ENCODE results near the gene TPSAB1.
A peak's percentile ranks its signal among the peaks of the same experiment; 100 is the strongest.
"Not testable (repeated sequence)": the region's sequence is repeated elsewhere in the genome, so short reads cannot be mapped to it uniquely, and the experiment has no call there.

TPSAB1 gene

DNA sequence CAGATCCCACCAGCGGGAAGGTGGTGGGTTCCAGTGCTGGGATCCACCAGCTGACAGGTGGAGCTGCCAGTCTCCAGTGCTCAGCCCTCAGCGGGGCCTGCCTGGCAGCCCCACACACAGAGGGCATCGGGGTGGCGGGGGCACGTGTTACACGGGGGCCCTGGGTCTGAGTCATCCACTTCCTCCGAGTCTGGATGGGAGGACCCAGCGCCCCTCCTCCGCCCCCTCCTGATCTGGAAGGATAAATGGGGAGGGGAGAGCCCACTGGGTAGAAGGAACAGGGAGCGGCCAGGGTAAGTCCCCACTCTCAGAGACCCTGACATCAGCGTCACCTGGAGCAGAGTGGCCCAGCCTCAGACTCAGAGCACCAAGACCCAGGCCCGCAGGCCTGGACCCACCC is at the start of gene TPSAB1:
Gene TPSAB1, plus strand, starts transcription at position 270 of the 400 bp plus-strand sequence. CDS start 234 bp downstream, outside the sequence.
- DNase-seq (ENCODE audit: low spot score): not testable (repeated sequence)

DNA sequence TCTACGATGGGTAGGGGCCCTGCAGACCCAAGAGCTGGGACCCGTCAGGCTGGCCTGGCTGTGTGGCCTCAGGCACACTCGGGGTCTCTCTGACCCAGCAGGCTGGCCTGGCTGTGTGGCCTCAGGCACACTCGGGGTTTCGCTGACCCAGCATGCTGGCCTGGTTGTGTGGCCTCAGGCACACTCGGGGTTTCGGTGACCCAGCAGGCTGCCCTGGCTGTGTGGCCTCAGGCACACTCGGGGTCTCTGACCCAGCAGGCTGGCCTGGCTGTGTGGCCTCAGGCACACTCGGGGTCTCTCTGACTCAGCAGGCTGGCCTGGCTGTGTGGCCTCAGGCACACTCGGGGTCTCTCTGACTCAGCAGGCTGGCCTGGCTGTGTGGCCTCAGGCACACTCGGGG is 49.7 kb upstream of the TPSAB1 start:
- DNase-seq (ENCODE audit: low spot score): not testable (repeated sequence)

DNA sequence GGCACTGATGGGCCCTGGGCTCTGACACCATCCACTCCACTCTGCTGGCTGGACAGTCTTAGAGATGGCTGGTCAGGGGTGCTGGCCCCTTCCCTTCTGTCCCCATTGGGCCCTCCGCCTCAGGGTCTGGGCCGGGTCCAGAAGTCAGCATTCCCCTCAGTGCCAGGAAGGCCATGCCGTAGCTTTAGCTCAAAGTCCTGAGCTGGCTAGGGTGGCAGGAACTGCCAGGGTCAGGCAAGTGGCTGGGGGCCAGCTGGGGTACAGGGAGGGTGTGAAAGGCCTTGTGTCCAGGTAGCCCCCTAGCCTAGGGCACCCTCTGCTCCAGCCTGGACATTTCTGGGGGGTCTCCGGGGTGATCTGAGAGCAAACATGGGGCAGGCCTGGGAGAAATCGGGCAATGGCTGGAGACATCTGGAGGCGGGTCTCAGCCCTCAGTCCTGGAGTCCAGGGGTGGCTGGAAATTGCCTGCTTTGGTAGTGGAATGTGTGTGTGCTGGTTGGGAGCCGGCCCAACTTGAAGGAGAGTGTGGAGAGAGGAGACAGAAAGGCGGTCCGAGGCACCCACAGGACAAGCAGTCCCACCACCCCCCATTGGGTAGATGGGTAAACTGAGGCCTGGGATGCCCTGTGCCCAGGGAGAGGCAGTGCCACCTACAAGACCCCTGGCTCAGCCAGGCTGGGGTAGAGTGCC is 48.0 kb upstream of the TPSAB1 start:
- no peak for DNase-seq (ENCODE audit: low spot score)

DNA sequence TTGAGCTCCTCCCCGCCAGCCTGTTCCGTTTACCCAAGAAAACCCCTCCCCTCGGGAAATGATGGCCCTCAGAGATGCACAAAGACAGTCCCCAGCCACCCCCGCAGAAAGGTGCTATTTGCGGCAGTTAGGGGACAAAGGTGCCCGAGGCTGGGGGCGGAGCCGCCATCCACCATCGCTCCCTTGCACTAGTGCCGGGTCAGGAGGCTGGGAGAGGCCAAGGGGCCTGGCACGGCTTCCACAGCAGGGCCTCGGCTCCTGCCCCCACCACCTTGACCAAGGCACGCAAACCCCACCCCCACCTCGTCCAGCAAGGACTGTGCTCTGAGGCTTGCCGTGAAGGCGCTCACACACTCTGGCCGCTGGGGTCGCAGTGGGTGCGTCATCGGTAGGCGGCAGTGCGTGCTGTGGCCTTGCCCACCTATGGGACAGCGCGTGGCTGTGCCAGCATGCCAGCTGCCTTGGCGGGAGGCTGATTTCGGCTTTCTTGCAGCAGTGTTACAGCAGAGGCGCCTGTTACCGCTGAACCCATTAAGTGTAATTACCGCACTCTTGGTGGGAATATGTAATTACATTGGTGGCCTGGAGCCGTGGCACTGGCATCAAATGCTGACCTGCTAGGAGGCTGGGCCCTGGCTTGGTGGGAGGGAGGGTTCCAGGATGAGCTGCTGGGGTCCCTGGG is 47.2 kb upstream of the TPSAB1 start:
- DNase-seq (ENCODE audit: low spot score): peak; percentile 36

DNA sequence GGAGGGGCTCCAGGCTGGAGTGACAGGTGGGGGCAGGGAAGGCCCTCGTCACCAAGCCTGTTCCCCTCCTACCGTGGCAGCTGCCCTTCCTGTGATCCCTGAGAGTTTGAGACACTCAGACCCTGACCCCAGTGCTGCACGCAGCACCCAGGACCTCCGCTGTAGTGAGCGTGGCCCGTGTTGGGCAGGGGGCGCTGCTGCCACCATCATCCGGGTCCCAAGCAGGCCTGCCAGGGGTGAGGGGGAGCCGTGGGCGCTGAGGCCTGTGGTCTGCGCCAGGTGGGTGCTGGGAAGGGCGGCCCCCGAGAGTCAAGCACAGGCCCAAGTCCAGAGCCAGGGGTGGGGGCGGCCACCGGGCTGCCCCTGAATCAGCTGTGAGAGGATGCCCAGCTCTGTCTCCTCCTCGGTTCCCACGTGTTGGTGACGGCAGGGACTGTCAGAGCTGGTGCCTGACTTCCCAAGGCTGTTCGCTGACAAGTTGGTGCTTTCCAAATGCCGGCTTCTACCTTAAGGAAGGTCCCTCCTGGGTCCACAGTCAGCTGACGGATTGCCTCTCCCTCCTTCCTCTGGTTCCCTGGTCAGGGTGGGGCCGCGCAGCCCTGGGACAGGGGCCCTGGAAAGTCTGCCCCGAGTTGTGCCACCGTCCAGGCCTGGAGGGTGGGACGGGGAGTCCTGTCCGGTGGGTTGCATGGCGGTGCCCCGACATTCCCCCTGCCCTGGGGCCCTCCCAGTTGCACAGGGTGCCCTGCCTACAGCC is 46.5 kb upstream of the TPSAB1 start:
- DNase-seq (ENCODE audit: low spot score): no peak

DNA sequence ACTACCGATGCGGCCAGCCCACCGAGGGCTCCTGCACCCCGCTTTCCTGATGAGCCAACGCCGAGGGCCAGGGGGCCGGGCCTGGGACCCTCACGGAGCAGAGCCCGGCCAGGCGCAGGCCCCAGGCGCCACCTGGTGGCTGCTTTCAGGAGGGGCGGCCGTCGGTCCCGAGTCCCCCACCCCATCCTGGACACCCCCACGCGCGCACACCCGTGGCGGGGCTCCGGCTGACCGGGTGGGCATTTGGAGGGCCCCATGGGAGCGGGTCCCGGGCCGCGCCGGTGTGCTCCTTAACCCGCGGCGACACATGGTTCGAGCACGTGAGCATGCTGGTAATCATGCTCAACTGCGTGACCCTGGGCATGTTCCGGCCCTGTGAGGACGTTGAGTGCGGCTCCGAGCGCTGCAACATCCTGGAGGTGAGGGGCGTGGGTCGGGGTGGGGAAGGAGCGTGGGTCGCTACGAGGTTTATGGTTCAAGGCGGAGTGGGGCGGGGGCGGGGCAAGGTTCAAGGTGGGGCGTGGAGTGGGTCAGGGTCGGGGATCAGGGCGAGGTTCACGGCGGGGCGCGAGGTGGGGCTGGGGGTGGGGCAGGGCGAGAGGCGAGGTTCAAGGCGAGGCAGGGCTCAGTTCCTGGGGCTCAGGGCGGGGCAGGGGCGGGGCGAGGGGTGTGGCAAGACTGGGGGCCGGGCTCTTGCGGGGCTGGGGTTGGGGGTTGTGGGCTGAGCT is 45.7 kb upstream of the TPSAB1 start:
- DNase-seq (ENCODE audit: low spot score): no peak

DNA sequence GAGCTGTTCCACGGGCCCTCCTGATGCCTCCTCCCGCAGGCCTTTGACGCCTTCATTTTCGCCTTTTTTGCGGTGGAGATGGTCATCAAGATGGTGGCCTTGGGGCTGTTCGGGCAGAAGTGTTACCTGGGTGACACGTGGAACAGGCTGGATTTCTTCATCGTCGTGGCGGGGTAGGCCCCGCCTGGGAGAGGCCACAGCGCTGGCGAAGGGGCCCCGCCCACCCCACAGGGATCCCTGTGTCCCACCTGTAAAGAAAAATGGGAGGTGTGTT is 45.2 kb upstream of the TPSAB1 start:
- no peak for DNase-seq (ENCODE audit: low spot score)

DNA sequence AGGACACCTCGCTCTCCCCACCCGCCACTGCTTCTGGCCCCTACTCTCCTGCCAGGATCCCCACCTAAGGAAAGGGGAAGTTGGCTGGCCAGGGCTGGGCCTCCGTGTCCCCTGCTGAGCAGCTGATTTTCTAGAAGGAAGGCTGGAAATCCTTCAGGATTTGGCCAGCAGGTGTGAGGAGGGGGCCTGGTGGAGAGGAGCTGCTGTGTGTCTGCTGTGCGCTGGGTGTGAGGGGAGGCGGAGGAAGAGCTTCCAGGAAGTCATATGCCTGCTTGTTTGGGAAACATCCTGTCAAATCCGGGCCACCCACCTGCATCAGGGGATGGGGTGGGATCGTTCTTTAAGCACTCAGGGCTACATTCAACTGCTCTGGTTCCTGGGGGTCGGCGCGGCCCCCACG is 44.0 kb upstream of the TPSAB1 start:
- DNase-seq (ENCODE audit: low spot score): no peak

DNA sequence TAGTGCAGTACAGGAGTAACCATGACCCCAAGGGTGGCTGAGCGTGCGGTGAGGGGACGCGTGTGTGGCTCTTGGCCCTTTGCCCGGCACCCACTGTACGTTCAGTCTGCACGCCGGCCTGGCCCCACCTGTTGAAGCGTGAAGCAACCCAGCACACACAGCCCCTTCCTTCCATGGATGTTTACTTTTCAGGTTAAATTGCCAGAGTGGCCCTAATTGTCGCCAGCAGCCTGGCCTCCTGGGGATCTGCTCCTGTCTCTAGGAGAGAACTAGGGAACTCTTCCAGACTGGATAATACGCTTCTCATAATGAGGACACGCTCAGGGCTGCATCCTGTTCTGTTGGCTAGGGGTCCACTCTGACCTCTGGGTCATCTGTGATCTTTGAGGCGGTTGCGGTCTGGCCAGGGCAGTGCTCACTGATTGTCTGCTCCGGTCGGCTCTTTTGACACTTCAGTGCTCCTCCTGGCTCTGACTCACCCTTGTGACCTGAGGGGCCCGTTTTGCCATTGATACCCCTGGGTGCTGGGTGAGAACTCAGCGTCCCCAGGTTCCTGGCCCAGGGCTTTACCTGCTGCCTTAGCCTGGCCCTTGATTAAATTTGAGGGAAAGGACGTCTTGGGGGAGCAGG is 43.2 kb upstream of the TPSAB1 start:
- DNase-seq (ENCODE audit: low spot score): no peak

DNA sequence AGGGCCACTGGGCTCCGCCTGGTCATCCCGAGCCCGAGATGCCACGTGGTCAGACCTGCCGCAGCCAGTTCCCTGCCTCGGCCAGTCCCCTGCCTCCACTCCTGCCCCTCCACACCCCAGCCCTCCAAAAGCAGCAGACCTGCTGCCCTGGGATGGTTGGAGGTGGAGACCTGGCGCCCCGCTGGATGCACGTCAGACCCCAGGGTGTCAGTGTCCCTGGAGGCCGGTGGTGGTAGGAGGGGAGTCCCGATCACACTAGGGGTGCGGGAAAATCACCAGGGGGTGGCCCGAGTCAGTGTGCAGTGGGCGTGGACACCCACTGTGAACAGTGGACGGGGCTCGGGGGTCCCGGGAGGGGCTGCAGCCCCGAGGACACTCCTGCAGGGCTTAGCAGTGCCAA is 42.3 kb upstream of the TPSAB1 start:
- DNase-seq (ENCODE audit: low spot score): no peak

DNA sequence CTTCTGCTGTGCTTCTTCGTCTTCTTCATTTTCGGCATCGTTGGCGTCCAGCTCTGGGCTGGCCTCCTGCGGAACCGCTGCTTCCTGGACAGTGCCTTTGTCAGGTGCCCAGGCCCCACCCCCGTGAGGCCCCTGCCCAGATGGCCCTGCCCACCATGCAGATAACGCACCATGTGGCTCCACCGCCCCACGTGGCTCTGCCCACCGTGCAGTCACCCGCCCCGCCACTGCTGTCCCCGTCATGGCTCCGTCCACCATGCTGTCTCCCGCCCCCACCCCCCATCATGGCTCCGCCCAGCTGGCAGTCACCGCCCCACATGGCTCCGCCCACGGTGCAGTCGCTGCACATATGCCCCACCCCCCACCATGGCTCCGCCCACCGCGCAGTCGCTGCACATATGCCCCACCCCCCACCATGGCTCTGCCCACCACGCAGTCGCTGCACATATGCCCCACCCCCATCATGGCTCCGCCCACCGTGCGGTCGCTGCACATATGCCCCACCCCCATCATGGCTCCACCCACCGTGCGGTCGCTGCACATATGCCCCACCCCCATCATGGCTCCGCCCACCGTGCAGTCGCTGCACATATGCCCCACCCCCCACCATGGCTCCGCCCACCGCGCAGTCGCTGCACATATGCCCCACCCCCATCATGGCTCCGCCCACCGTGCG is 41.7 kb upstream of the TPSAB1 start:
- DNase-seq (ENCODE audit: low spot score): not testable (repeated sequence)

DNA sequence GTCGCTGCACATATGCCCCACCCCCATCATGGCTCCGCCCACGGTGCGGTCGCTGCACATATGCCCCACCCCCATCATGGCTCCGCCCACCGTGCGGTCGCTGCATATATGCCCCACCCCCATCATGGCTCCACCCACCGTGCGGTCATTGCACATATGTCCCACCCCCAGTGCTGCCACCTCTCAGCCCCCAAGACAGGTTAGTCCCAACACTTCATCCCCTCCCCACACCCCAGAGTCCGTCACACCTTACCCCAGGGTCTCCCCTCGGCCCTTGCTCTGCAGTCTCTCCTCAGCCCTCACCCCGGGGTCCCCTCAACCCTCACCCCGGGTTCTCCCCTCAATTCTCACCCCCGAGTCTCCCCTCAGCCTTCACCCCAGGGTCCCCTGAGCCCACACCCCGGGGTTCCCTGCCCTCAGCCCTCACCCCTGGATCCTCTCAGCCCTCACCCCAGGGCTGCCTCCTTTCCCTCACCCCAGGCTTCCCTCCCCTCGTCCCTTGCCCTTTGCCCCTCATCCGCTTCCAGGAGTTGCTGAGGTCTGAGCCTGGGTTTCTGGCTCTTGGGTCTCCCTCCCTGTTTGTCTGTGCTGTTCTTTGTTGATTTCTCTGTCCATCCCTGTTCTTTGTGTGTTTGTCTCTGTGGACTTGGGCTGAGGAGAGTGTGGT is 41.0 kb upstream of the TPSAB1 start:
- no peak for DNase-seq (ENCODE audit: low spot score)

DNA sequence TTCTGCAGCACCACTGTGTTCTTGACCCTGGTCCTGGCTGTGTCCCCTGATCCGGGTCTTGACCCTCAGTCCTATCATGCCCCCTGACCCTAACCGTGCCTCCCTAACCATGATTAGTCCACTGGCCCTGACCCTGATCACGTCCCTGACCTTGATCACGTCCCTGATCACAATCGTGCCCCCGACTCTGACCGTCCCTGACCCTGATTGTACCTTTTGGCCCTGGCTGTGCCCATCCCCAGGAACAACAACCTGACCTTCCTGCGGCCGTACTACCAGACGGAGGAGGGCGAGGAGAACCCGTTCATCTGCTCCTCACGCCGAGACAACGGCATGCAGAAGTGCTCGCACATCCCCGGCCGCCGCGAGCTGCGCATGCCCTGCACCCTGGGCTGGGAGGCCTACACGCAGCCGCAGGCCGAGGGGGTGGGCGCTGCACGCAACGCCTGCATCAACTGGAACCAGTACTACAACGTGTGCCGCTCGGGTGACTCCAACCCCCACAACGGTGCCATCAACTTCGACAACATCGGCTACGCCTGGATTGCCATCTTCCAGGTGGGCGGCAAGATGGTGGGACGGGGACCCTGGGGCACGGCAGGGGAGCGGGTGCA is 40.4 kb upstream of the TPSAB1 start:
- DNase-seq (ENCODE audit: low spot score): no peak

DNA sequence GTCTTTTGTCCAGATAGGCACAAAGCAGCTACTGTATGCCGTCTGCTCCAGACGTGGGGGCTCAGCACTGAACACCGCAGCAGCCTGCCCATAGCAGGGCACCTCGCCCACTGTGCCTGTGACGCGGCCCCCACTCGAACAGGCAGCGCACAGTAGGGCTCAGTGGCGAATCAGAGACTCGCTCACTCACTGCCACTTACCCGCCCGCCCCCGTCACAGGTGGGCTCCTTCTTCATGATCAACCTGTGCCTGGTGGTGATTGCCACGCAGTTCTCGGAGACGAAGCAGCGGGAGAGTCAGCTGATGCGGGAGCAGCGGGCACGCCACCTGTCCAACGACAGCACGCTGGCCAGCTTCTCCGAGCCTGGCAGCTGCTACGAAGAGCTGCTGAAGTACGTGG is 39.1 kb upstream of the TPSAB1 start:
- DNase-seq (ENCODE audit: low spot score): no peak

DNA sequence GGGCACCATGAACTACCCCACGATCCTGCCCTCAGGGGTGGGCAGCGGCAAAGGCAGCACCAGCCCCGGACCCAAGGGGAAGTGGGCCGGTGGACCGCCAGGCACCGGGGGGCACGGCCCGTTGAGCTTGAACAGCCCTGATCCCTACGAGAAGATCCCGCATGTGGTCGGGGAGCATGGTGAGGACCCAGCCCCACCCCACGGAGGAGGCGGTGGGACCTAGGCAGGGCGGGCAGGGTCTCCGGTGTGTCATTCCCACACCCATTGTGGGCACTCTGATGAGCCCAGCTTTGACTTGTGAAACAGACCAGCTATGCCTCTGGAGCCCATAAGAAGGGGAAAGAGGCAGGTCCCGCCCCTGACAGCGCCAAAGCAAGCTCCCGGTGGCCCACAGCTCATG is 38.2 kb upstream of the TPSAB1 start:
- DNase-seq (ENCODE audit: low spot score): no peak

DNA sequence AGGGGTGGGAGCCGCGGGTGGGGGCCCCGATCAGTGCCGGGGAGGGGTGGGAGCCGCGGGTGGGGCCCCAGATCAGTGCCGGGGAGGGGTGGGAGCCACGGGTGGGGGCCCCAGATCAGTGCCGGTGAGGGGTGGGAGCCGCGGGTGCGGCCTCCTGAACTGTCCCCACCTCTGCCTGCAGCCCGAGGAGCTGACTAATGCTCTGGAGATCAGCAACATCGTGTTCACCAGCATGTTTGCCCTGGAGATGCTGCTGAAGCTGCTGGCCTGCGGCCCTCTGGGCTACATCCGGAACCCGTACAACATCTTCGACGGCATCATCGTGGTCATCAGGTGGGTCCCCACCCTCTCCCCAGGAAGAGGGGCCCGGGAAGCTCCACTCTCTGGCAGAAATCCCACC is 35.6 kb upstream of the TPSAB1 start:
- no peak for DNase-seq (ENCODE audit: low spot score)

DNA sequence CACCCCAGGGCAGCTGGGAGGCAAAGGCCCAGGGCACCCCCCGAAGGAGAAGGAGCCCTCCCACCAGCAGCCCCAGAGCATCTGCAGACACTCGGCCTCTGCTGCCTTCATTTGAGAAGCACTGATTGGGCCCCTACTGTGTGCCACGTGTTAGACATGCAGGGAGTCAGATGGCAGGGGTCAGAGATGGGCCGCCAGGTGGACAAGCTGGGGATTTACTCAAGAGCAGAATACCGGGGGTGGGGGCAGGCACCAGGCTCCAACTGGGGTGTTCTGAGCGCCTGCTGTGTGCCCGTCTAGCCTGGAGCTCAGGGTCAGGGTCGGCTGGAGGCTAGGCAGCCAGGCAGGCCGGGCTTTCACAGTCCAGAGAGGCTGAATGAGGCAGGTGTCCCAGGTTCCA is 34.2 kb upstream of the TPSAB1 start:
- no peak for DNase-seq (ENCODE audit: low spot score)

DNA sequence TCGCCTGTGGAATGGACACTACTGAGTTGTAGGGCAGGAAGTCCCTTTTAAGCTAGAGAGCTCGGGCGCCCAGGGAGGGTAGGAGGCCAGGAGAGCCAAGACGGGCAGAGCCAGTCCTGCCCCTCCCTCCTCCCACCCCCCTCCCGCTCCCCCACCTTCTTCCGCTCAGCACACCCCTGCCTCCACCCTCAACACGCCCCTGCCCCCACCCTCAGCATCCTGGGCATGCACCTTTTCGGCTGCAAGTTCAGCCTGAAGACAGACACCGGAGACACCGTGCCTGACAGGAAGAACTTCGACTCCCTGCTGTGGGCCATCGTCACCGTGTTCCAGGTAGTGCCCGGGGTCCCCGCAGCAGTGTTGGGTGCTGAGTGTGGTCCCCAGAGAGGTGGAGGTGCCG is 33.7 kb upstream of the TPSAB1 start:
- DNase-seq (ENCODE audit: low spot score): no peak

DNA sequence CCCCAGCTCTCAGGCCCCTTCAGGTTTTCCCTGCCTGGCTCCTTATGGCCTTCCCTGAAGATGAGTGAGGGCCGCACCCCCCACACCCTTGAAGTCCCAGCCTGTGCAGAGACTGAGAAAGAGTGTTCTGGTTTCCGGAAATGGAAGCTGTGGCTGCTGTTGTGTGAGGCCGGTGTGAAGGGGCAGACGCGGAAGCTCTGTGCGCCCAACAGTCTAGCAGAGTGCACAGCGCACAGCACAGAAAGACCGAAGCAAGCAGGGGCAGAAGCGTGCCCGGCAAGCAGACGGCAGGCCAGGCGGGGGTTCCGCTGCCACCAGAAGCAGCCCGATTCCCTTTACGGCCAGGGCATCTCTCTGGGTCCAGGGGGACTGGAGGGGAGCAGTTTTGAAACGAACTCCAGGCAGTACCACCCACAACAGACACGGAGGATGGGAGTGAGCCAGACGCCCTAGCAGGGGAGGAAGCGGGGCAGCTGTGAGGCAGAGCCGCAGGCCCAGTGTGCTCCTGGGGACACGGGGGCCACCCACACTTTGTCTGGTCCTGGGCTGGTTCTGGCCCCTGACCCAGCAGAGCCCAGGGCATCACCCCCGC is 32.2 kb upstream of the TPSAB1 start:
- DNase-seq (ENCODE audit: low spot score): no peak

DNA sequence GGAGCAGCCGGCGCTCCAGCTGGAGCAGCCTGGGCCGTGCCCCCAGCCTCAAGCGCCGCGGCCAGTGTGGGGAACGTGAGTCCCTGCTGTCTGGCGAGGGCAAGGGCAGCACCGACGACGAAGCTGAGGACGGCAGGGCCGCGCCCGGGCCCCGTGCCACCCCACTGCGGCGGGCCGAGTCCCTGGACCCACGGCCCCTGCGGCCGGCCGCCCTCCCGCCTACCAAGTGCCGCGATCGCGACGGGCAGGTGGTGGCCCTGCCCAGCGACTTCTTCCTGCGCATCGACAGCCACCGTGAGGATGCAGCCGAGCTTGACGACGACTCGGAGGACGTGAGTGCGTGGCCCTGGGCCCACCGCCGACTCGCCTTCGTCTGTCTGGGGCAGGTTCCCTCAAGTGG is 31.4 kb upstream of the TPSAB1 start:
- no peak for DNase-seq (ENCODE audit: low spot score)

Data from RKO (cell line).